GM20431 (cell line): ENCODE results near the gene GFER.

Source experiments
- in situ Hi-C: fragments of 300-500 bp; cut with MseI, MboI; formaldehyde crosslinking; loops from one replicate; pipeline ENCODE4 v1.15.0; 2020; ENCODE audit warnings: low sequenced_read_pairs; ENCODE audit not compliant: unreplicated experiment

Gene GFER

GRCh38 chr16:1983544-1984346 is at the start of gene GFER:
Gene GFER (plus strand): TSS chr16:1984193. CDS start chr16:1984219, 26 bp downstream.
- in situ Hi-C loops = no loop called here

GRCh38 chr16:1936945-1937479 is 47.0 kb upstream of the GFER start:
- in situ Hi-C loops = loop anchor here (10.0 kb wide), 1 partner anchor 72 kb away; no protein-coding TSS in a partner anchor

GRCh38 chr16:1938316-1938715 is 45.7 kb upstream of the GFER start:
- in situ Hi-C loops = loop anchor here (10.0 kb wide), 1 partner anchor 74 kb away; no protein-coding TSS in a partner anchor

- in situ Hi-C loops = loop anchor here (10.0 kb wide), 1 partner anchor 74 kb away; no protein-coding TSS in a partner anchor
Observed at GRCh38 chr16:1938910-1939309, 45.1 kb upstream of the GFER start.

GRCh38 chr16:1939833-1940232 is 44.2 kb upstream of the GFER start:
- in situ Hi-C loops = loop anchor here (10.0 kb wide), 1 partner anchor 75 kb away; no protein-coding TSS in a partner anchor

- in situ Hi-C loops = no loop called here
Observed at GRCh38 chr16:1940273-1941161, 43.5 kb upstream of the GFER start.

- in situ Hi-C loops = no loop called here
Observed at GRCh38 chr16:1941162-1942046, 42.6 kb upstream of the GFER start.

GRCh38 chr16:1942047-1942809 is 41.8 kb upstream of the GFER start:
- in situ Hi-C loops = no loop called here

GRCh38 chr16:1942810-1943726 is 40.9 kb upstream of the GFER start, which contains the start of gene MSRB1:
Gene MSRB1 (minus strand): TSS chr16:1943199. CDS start chr16:1943156, 43 bp downstream.
- in situ Hi-C loops = no loop called here

- in situ Hi-C loops = no loop called here
Observed at GRCh38 chr16:1944612-1945199, 39.3 kb upstream of the GFER start.

- in situ Hi-C loops = no loop called here
Observed at GRCh38 chr16:1945559-1946391, 38.2 kb upstream of the GFER start.

GRCh38 chr16:1946495-1947368 is 37.3 kb upstream of the GFER start:
- in situ Hi-C loops = no loop called here

- in situ Hi-C loops = no loop called here
Observed at GRCh38 chr16:1947369-1947670, 36.7 kb upstream of the GFER start.

GRCh38 chr16:1949507-1949906 is 34.5 kb upstream of the GFER start:
- in situ Hi-C loops = no loop called here

GRCh38 chr16:1950047-1950446 is 33.9 kb upstream of the GFER start:
- in situ Hi-C loops = no loop called here

GRCh38 chr16:1950559-1950958 is 33.4 kb upstream of the GFER start:
- in situ Hi-C loops = no loop called here
